ENCODE measurements around the gene TTYH3. TPM values are rescaled to one million over a fixed set of nuclear protein-coding genes. Genes with fewer than 3 reads are reported as not detected.

Gene TTYH3
- polyA plus RNA-seq, 4 donors, result 6.9 to 149 (median 20.6) TPM

DNA sequence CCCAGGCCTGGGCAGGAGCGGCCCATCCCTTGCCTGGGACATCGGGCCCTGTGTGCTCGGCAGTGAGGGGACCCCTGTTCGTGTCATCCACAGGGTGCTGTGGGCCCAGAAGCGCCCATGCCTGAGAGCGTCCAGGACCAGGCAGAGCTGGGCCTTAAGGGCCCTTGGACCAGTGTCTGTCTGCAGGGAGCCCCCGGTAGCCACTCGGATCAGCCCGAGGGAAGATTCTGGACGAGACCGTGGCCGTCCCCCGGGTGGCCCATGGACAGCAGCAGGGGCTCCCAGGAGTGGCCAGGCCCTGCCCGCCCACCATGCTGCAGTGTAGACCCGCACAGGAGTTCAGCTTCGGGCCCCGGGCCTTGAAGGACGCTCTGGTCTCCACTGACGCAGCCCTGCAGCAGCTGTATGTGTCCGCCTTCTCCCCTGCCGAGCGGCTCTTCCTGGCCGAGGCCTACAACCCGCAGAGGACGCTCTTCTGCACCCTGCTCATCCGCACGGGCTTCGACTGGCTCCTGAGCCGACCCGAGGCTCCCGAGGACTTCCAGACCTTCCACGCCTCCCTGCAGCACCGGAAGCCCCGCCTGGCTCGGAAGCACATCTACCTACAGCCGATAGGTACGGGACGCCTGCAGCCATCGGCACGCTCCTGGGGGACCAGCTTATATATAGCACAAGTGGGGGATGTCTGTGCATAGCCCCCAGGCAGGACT, 68.5 kb downstream of the TTYH3 start:
- Histone ChIP-seq H3K9me3 (ENCODE audit: control insufficient read depth in 2 of 2, insufficient read depth in 1 of 2, low read depth in 1 of 2, low read length in 1 of 2) (peaks cover 0 to 6% of the 10 kb centered on the region in 2 donors), H3K4me3 (ENCODE audit: low read depth in 1 of 3, low read length in 3 of 3) (no peak overlapping the region), H3K4me1 (ENCODE audit: control insufficient read depth in 3 of 3, insufficient read depth in 2 of 3, low read depth in 1 of 3, low read length in 2 of 3) (no peaks in the 10 kb centered on the region), H3K27me3 (ENCODE audit: control insufficient read depth in 3 of 3, insufficient read depth in 3 of 3, low read length in 3 of 3) (peaks cover 0 to 9% (median 4%) of the 10 kb centered on the region in 3 donors), H3K27ac (ENCODE audit: low read depth in 1 of 3, low read length in 2 of 3) (no peak overlapping the region), H3K36me3 (ENCODE audit: control insufficient read depth in 3 of 3, insufficient read depth in 2 of 3, low read depth in 1 of 3, low read length in 3 of 3) (no peaks in the 10 kb centered on the region)
- WGBS, 3 donors, result 88 to 93% (median 90%) methylated on average over 34 to 40 of the region's 40 CpGs
- FAIRE-seq, result no peak
- DNase-seq, result no peak

DNA sequence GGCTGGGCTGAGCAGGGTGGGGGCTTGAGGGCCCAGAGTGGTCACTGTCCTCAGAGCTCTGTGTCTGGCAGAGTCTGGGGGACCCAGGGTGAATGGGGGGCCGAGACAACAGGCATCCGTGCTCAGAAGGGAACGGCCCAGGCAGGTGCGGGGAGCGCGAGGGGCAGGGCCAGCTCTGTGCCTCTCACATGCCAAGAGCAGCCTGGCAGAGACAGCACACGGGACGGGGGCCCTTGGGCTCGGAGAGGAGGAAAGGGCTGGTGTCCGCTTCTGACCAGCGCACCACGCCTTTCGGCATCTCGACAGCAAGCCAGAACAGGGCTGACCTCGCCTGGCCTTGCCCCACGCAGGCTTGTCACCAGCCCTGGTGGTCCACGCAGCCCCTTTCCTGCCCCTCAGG, 69.6 kb downstream of the TTYH3 start:
- Histone ChIP-seq H3K27ac (ENCODE audit: low read depth in 1 of 3, low read length in 2 of 3) (no peak overlapping the region), H3K4me1 (ENCODE audit: control insufficient read depth in 3 of 3, insufficient read depth in 2 of 3, low read depth in 1 of 3, low read length in 2 of 3) (no peaks in the 10 kb centered on the region), H3K36me3 (ENCODE audit: control insufficient read depth in 3 of 3, insufficient read depth in 2 of 3, low read depth in 1 of 3, low read length in 3 of 3) (no peaks in the 10 kb centered on the region), H3K9me3 (ENCODE audit: control insufficient read depth in 2 of 2, insufficient read depth in 1 of 2, low read depth in 1 of 2, low read length in 1 of 2) (peaks cover 0 to 6% of the 10 kb centered on the region in 2 donors), H3K4me3 (ENCODE audit: low read depth in 1 of 3, low read length in 3 of 3) (no peak overlapping the region), H3K27me3 (ENCODE audit: control insufficient read depth in 3 of 3, insufficient read depth in 3 of 3, low read length in 3 of 3) (peaks cover 0 to 9% (median 4%) of the 10 kb centered on the region in 3 donors)
- FAIRE-seq (no peak), DNase-seq (no peak)
- 70 to 87% (median 79%) methylated on average over 16 to 17 of the region's 17 CpGs for WGBS, 3 donors

DNA sequence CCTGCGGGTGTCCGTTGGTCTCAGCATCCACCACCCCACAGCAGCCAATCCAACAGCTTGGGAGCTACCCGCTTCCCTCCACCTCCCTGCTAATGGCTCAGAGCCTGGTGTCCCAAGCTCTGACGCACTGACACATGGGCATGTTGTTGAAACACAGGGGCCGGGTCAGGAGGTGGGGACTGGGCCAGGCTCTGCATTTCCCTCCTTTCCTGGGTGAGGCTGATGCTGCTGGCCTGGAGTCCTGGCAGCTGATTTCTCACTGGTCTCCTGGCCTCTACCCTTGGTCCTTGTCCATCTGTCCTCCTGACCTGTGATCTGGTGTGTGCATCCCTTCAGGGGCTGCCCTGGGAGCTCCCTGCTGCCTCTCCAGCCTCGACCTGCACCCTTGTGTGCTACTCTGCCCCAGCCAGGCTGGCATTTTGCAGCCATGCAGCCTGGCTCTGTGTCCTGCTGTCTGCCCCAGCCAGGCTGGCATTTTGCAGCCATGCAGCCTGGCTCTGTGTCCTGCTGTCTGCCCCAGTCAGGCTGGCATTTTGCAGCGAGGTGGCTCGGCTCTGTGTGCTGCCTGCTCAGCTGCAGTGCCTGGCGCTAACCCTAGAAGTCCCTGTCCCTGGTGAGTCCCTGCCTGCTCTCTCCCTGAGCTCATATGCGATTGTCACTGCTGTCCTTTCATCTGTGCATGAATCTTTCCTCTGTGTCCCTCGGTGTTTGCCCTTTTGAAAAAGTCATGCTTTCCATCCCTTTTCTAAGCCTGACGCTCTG, 70.2 kb downstream of the TTYH3 start:
- FAIRE-seq (no peak), DNase-seq (no peak)
- H3K4me1 ChIP-seq (ENCODE audit: control insufficient read depth in 3 of 3, insufficient read depth in 2 of 3, low read depth in 1 of 3, low read length in 2 of 3), result no peaks in the 10 kb centered on the region
- no peak overlapping the region for H3K4me3 ChIP-seq (ENCODE audit: low read depth in 1 of 3, low read length in 3 of 3)
- WGBS, 3 donors, result 61 to 71% (median 71%) methylated on average over 11 to 12 of the region's 12 CpGs
- peaks cover 0 to 6% of the 10 kb centered on the region in 2 donors for H3K9me3 ChIP-seq (ENCODE audit: control insufficient read depth in 2 of 2, insufficient read depth in 1 of 2, low read depth in 1 of 2, low read length in 1 of 2)
- no peak overlapping the region for H3K27ac ChIP-seq (ENCODE audit: low read depth in 1 of 3, low read length in 2 of 3)
- no peaks in the 10 kb centered on the region for H3K36me3 ChIP-seq (ENCODE audit: control insufficient read depth in 3 of 3, insufficient read depth in 2 of 3, low read depth in 1 of 3, low read length in 3 of 3)
- peaks cover 0 to 9% (median 4%) of the 10 kb centered on the region in 3 donors for H3K27me3 ChIP-seq (ENCODE audit: control insufficient read depth in 3 of 3, insufficient read depth in 3 of 3, low read length in 3 of 3)

DNA sequence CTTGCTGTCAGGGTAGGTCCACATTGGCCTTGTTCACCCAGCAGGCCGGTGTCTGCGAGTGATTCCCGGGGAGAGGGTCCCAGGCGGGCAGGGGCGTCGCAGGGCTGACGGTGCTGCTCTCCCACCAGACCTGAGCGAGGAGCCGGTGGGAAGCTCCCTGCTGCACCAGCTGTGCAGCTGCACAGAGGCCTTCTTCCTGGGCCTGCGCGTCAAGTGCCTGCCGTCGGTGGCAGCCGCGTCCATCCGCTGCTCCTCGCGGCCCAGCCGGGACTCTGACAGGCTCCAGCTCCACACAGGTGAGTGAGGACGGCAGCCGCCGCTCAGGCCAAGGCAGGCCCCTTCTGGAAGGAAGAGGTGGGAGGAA, 70.8 kb downstream of the TTYH3 start:
- no peak overlapping the region for H3K27ac ChIP-seq (ENCODE audit: low read depth in 1 of 3, low read length in 2 of 3)
- WGBS, 3 donors, result 84 to 87% (median 85%) methylated on average over 20 to 22 of the region's 22 CpGs
- no peaks in the 10 kb centered on the region for H3K4me1 ChIP-seq (ENCODE audit: control insufficient read depth in 3 of 3, insufficient read depth in 2 of 3, low read depth in 1 of 3, low read length in 2 of 3)
- H3K4me3 ChIP-seq (ENCODE audit: low read depth in 1 of 3, low read length in 3 of 3), result no peak overlapping the region
- H3K36me3 ChIP-seq (ENCODE audit: control insufficient read depth in 3 of 3, insufficient read depth in 2 of 3, low read depth in 1 of 3, low read length in 3 of 3), result no peaks in the 10 kb centered on the region
- peaks cover 0 to 8% (median 4%) of the 10 kb centered on the region in 3 donors for H3K27me3 ChIP-seq (ENCODE audit: control insufficient read depth in 3 of 3, insufficient read depth in 3 of 3, low read length in 3 of 3)
- DNase-seq (no peak), FAIRE-seq (no peak)
- peaks cover 0 to 6% of the 10 kb centered on the region in 2 donors for H3K9me3 ChIP-seq (ENCODE audit: control insufficient read depth in 2 of 2, insufficient read depth in 1 of 2, low read depth in 1 of 2, low read length in 1 of 2)

DNA sequence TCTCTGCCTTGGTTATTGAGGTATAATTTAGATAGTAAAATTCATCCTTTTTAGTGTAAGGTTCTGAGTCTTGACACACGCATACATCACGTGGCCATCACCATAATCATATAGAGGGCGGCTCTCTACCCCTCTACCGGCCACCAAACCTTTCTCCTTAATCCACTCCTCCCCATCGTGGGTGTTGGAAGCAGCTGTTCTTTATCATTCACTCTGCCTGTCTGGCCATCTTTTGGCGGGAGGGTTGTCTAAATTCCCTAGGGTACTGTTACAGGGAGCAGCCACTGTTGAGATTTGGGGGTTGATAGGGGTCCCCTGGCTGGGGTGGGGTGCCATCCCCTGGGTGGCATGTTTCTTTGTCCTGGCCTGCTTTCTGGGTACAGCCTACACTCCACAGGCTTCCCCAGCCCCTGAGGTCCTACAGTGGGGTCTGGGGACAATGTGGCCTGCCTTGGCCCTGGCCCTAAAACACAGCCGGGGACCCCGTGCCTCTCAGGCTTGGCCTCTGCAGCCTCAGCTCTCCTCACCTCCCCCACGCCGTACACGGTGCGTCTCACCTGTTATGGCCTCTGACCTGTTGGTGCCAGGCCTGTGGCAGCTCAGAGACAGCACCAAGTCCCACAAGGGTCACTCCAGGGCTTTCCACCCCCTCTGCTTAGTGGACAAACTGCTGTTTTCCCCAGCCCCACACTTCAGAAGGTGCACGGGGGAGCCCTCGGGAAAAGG, 73.7 kb downstream of the TTYH3 start:
- FAIRE-seq (no peak), DNase-seq (no peak)
- WGBS, 3 donors, result 74 to 84% (median 82%) methylated on average over 14 of the region's 14 CpGs
- H3K36me3 ChIP-seq (ENCODE audit: control insufficient read depth in 3 of 3, insufficient read depth in 2 of 3, low read depth in 1 of 3, low read length in 3 of 3), result peaks cover 0 to 3% (median 0%) of the 10 kb centered on the region in 3 donors
- peaks cover 0 to 2% (median 0%) of the 10 kb centered on the region in 3 donors for H3K4me1 ChIP-seq (ENCODE audit: control insufficient read depth in 3 of 3, insufficient read depth in 2 of 3, low read depth in 1 of 3, low read length in 2 of 3)
- peaks cover 0 to 2% (median under 1%) of the 10 kb centered on the region in 3 donors for H3K27me3 ChIP-seq (ENCODE audit: control insufficient read depth in 3 of 3, insufficient read depth in 3 of 3, low read length in 3 of 3)
- H3K27ac ChIP-seq (ENCODE audit: low read depth in 1 of 3, low read length in 2 of 3), result no peak overlapping the region
- peaks cover 0 to 6% of the 10 kb centered on the region in 2 donors for H3K9me3 ChIP-seq (ENCODE audit: control insufficient read depth in 2 of 2, insufficient read depth in 1 of 2, low read depth in 1 of 2, low read length in 1 of 2)
- H3K4me3 ChIP-seq (ENCODE audit: low read depth in 1 of 3, low read length in 3 of 3), result no peak overlapping the region

DNA sequence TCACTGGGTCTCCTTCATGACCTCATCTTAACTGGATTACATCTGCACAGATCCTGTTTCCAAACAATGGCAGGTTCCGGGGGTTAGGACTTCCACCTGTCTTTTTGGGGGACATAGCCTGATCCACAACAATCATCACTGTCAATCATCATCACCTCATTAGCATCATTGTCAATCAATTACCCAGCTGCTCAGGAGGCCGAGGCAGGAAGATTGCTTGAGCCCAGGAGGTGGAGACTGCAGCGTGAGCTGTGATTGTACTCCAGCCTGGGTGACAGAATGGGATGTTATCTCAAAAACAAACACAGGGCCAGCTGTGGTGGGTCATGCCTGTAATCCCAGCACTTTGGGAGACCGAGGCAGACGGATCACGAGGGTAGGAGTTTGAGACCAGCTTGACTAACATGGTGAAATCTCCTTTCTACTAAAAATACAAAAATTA, 74.9 kb downstream of the TTYH3 start:
- FAIRE-seq (no peak), DNase-seq (no peak)
- no peak overlapping the region for H3K4me3 ChIP-seq (ENCODE audit: low read depth in 1 of 3, low read length in 3 of 3)
- H3K4me1 ChIP-seq (ENCODE audit: control insufficient read depth in 3 of 3, insufficient read depth in 2 of 3, low read depth in 1 of 3, low read length in 2 of 3), result peaks cover 0 to 2% (median 0%) of the 10 kb centered on the region in 3 donors
- WGBS, 3 donors, result 16 to 50% (median 35%) methylated on average over 6 of the region's 6 CpGs
- H3K27ac ChIP-seq (ENCODE audit: low read depth in 1 of 3, low read length in 2 of 3), result no peak overlapping the region
- peaks cover 0 to 10% of the 10 kb centered on the region in 2 donors for H3K9me3 ChIP-seq (ENCODE audit: control insufficient read depth in 2 of 2, insufficient read depth in 1 of 2, low read depth in 1 of 2, low read length in 1 of 2)
- H3K27me3 ChIP-seq (ENCODE audit: control insufficient read depth in 3 of 3, insufficient read depth in 3 of 3, low read length in 3 of 3), result peaks cover 0 to 2% (median 0%) of the 10 kb centered on the region in 3 donors
- peaks cover 0 to 10% (median 0%) of the 10 kb centered on the region in 3 donors for H3K36me3 ChIP-seq (ENCODE audit: control insufficient read depth in 3 of 3, insufficient read depth in 2 of 3, low read depth in 1 of 3, low read length in 3 of 3)

DNA sequence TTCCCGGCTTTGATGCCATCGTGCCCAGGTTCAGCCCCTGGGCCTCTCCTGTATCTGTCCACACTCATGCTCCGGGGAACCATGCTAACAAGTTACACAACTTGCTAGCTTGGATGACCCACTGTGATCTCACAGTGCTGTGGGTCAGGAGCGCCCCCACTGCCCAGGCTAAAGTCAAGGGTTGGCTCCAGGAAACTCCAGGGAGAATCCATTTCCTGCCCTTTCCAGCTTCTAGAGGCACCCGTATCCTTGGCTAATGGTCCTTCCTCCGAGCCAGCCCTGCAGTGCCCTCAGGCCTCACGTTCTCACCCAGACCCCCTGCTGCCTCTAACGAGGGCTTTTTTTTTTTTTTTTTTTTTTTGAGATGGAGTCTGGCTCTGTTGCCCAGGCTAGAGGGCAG, 75.7 kb downstream of the TTYH3 start:
- FAIRE-seq (no peak), DNase-seq (no peak)
- H3K9me3 ChIP-seq (ENCODE audit: control insufficient read depth in 2 of 2, insufficient read depth in 1 of 2, low read depth in 1 of 2, low read length in 1 of 2), result peaks cover 0 to 10% of the 10 kb centered on the region in 2 donors
- H3K4me1 ChIP-seq (ENCODE audit: control insufficient read depth in 3 of 3, insufficient read depth in 2 of 3, low read depth in 1 of 3, low read length in 2 of 3), result peaks cover 0 to 2% (median 0%) of the 10 kb centered on the region in 3 donors
- H3K27me3 ChIP-seq (ENCODE audit: control insufficient read depth in 3 of 3, insufficient read depth in 3 of 3, low read length in 3 of 3), result peaks cover 0 to 2% (median 0%) of the 10 kb centered on the region in 3 donors
- 64 to 80% (median 72%) methylated on average over 8 of the region's 8 CpGs for WGBS, 3 donors
- no peak overlapping the region for H3K27ac ChIP-seq (ENCODE audit: low read depth in 1 of 3, low read length in 2 of 3)
- H3K36me3 ChIP-seq (ENCODE audit: control insufficient read depth in 3 of 3, insufficient read depth in 2 of 3, low read depth in 1 of 3, low read length in 3 of 3), result peaks cover 0 to 17% (median 0%) of the 10 kb centered on the region in 3 donors
- no peak overlapping the region for H3K4me3 ChIP-seq (ENCODE audit: low read depth in 1 of 3, low read length in 3 of 3)

DNA sequence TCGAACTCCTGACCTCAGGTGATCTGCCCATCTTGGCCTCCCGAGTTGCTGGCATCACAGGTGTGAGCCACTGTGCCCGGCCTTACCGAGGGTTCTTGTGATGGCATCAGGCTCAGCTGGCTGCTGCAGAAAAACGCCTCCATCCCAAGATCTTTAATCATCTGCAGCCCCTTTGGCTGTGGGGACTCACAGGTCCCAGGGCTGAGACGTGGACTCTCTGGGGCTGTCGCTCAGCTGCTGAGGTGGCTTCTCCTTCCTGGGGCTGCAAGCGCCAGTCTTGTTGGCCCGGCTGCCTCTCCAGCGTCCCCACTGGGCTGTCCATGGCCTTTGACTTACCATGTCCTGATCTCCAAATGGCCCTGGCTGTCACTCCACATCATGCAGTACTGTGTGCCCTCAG, 76.3 kb downstream of the TTYH3 start:
- peaks cover 0 to 10% of the 10 kb centered on the region in 2 donors for H3K9me3 ChIP-seq (ENCODE audit: control insufficient read depth in 2 of 2, insufficient read depth in 1 of 2, low read depth in 1 of 2, low read length in 1 of 2)
- H3K27me3 ChIP-seq (ENCODE audit: control insufficient read depth in 3 of 3, insufficient read depth in 3 of 3, low read length in 3 of 3), result peaks cover 0 to 2% (median 0%) of the 10 kb centered on the region in 3 donors
- H3K27ac ChIP-seq (ENCODE audit: low read depth in 1 of 3, low read length in 2 of 3), result no peak overlapping the region
- H3K4me3 ChIP-seq (ENCODE audit: low read depth in 1 of 3, low read length in 3 of 3), result no peak overlapping the region
- DNase-seq (no peak), FAIRE-seq (no peak)
- WGBS, 3 donors, result 88 to 93% (median 92%) methylated on average over 9 to 10 of the region's 10 CpGs
- H3K36me3 ChIP-seq (ENCODE audit: control insufficient read depth in 3 of 3, insufficient read depth in 2 of 3, low read depth in 1 of 3, low read length in 3 of 3), result peaks cover 0 to 18% (median 0%) of the 10 kb centered on the region in 3 donors
- H3K4me1 ChIP-seq (ENCODE audit: control insufficient read depth in 3 of 3, insufficient read depth in 2 of 3, low read depth in 1 of 3, low read length in 2 of 3), result peaks cover 0 to 2% (median 0%) of the 10 kb centered on the region in 3 donors

Measured in small intestine (tissue), 7 donors.